NOMO-1 (cell line): ENCODE results near the gene KRT77.
"Not testable (repeated sequence)": the region's sequence is repeated elsewhere in the genome, so short reads cannot be mapped to it uniquely, and the experiment has no call there.

ENCODE experiments used
- DNase-seq, 2 experiments: peaks; one replicate each; lab custom pipeline; 2025; ENCODE audit not compliant: unreplicated experiment in 2 of 2; lab: John Stamatoyannopoulos, UW

KRT77 gene

DNA sequence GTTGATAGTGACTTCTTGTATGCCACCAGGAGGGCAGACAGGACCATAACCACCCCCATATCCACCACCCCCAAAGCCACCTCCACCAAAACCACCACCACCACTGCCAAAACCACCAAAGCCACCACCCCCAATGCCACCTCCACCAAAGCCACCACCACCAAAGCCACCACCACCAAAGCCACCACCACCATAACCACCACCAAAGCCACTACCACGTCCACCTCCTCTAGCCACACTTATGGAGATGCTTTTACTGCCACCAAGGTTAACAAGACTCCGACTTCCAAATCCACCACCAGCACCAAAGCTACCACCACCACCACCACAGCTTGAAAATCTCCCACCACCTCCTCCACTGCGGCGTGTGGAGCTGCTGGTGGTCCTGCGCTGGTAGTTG lies 23.4 kb downstream of the KRT77 start:
- no peak for DNase-seq

DNA sequence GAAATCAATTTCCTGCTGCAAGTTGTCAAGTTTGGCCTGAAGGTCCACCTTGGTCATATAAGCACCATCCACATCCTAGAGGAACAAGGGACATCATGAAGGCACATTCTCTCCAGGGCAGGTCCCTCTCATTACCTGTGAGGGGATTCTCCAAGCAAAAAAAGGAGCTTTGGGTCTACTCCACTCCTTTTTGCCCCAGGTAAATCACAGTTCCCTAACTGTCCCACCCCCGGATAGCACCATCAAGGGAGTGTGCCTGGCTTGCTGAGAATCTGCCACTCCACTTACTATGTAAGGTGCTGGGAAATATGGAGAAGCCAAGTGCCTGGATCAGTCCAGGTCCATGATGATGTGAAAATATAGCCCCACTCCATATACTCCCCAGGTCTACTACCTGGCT lies 25.7 kb downstream of the KRT77 start:
- no peak for DNase-seq

DNA sequence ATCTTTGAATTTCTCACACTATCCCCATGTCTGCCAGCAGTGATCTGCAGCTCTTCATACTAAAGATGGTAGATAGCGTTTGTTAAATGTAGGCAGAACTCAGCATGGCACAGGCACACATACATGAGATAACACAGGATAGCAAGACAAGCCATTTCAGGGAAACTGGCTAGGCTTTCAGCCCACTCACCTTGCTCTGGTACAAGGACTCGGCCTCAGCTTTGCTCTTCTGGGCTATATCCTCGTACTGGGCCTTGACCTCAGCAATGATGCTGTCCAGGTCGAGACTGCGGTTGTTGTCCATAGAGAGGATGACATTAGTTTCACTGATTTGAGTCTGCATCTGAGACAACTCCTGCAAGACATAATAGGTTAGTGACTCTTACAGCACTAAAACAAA lies 26.2 kb downstream of the KRT77 start:
- no peak for DNase-seq

- DNase-seq, result no peak
Measured at GRCh38 chr12:52676163-52676562, 27.2 kb downstream of the KRT77 start.

DNA sequence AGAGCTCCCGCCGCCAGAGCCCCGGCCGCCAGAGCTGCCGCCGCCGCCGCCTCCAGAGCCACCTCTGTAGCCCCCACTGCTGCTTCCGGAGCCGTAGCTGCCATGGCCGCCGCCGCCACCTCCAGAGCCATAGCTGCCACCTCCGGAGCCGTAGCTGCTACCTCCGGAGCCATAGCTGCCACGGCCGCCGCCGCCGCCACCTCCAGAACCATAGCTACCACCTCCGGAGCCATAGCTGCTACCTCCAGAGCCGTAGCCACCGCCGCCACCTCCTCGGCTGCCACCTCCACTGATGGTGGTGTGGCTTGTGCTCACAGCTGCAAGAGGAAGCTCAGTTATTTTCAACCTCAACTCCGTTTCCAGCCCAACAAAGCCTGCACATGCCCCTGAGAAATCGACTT lies 28.0 kb downstream of the KRT77 start:
- DNase-seq, result no peak

DNA sequence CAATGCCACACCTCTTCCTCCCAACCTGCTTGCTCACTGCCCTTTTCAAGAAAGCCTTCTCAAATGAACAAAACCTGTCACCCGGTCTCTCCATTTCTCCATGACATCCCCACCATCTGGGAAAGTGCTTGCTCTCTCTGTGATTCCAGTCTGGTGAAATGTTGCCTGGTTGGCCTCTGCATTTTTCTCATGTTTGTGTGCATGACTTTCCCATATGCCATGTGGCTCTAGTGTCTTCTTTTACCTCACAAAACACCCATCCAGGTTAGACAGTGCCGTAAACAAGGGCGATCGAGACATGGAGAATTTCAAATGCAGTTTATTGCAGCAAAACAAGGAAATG lies 28.9 kb downstream of the KRT77 start:
- no peak for DNase-seq

DNA sequence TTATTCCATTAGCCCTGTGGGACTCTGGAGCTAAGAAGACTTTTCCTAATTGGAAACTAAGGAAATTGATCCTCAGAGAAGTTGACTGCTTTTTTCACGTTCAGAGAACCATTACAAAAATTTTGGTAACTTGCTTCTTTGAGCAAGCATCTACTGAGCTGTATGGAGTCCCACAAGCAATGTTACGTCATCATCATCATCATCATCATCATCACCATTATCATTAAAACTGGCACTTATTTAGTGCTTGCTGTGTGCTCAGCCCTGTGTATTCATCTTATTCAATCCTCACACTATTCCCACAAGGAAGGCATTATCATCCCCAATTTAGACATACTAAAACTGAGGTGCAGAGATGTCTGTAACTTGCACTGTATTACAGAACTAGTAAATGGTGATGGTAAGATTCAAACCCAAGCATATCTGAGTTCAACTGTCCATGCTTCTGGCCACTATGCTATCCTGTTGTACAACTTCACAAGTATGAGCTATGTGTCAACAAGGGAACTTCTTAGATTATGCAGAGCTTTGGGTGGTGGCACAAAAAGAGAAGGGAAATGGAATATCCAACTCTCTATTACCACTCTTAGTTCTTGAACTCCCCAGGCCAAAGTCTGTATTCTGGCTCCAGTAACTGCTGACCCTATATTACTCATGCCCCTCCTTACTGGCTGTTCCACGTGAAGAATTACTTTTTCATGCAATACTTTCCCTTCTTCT lies 29.5 kb downstream of the KRT77 start:
- DNase-seq, result no peak

GRCh38 chr12:52673217-52673616 lies 30.1 kb downstream of the KRT77 start:
- DNase-seq, result no peak

DNA sequence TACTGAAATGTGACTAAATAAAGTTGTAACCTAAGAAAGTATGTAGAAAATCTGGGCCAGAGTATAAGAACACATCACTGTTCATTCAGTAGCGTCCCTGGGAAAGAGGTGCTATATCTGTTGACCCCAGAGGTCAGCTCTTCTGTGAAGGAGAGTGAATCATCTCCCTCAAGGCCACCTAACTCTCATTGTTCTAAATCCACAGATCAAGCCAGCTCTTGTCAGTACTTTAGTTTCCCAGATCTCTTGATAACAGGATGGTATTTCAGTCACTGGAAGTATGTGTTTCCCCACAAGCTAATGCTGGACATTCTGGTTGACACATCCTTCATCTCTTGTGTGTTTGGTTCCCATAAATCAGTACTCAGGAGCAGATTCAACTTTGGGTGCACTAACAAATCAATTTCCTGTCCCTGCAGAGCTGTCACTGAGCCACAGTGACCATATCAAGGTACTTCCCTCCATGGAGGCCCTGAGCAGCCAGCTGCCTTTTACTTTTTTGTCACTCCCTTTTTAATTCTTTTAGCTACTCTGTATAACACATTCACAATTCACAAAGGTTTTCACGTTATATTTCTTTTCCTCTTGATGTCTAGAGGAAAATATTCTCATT lies 30.9 kb downstream of the KRT77 start:
- no peak for DNase-seq

DNA sequence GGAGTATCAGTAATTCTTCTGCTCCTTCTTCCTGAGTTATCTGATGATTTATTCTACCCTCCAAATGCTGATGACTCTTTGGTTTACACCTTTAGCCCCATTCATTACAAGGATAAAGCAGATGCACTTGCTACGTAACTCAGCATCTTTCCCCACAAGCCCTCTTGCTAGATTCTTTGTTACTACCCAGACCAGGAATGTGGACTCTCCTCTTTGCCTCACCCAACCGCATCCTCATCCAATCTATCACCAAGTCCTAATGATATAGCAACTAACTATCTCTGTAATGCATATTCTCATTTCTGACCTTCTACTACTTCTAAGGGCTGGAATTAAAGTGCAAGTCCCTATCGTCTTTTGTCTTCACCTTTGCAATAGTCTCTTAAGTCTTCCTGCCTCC lies 32.4 kb downstream of the KRT77 start:
- DNase-seq, result no peak

- DNase-seq, result no peak
Measured at GRCh38 chr12:52670506-52670905, 32.8 kb downstream of the KRT77 start.

DNA sequence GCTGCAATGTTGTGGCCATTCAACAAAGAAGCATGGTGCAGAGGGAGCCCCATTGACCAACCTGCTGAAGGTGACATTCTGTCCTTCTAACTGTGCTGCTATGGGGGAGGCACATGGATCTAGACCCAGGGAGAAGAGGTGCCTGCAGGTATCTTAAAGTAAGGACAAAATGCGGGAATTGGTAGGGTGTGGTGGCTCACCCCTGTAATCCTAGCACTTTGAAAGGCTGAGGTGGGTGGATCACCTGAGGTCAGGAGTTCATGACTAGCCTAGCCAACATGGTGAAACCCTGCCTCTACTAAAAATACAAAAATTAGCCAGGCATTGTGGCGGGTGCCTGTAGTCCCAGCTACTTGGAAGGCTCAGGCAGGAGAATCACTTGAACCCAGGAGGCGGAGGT lies 33.4 kb downstream of the KRT77 start:
- not testable (repeated sequence) for DNase-seq

GRCh38 chr12:52669426-52669825 lies 33.9 kb downstream of the KRT77 start:
- DNase-seq, result no peak

DNA sequence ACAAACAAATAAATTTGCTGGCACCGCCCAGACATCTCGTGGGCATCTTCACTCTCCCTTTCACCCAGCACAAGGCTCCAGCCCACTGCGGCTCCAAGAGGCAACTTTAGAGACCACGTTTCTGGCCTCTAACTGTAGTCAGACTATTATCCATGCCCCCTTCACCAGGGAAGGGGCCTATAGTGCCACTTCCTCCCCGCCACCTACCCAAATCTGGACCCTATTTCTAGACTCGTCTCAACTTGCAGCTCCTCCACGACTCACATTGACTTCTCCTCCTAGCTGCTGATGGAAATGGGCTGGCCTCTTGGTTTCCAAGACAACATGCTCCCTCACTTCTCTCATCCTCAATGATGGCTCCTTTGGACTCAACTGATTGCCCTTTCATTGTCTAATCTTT lies 35.4 kb downstream of the KRT77 start:
- DNase-seq, result no peak

- DNase-seq, result no peak
Measured at GRCh38 chr12:52667509-52667908, 35.8 kb downstream of the KRT77 start.

- no peak for DNase-seq
Measured at GRCh38 chr12:52666471-52666870, 36.9 kb downstream of the KRT77 start.

DNA sequence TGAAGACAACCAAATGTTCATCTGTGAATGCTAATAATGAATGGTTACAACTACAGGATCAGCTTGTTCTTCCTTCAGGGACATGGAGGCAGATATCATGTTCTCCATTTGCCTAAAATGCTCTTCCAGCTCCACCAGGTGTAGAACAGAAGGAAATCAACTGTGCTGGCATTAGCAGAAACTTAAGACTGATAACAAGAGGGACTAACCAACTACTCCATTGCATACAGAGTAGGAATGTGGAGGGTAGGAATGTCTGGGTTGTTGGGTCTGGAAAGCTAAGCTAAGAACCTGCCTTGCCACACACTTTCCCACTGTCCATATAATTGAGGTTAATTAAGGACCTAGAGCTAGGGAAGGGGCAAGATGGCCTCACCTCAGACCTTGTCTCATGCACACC lies 39.9 kb downstream of the KRT77 start:
- DNase-seq, result no peak

- no peak for DNase-seq
Measured at GRCh38 chr12:52662918-52663229, 40.5 kb downstream of the KRT77 start.

- DNase-seq, result no peak
Measured at GRCh38 chr12:52662093-52662917, 41.0 kb downstream of the KRT77 start.

- no peak for DNase-seq
Measured at GRCh38 chr12:52661668-52662067, 41.7 kb downstream of the KRT77 start.

DNA sequence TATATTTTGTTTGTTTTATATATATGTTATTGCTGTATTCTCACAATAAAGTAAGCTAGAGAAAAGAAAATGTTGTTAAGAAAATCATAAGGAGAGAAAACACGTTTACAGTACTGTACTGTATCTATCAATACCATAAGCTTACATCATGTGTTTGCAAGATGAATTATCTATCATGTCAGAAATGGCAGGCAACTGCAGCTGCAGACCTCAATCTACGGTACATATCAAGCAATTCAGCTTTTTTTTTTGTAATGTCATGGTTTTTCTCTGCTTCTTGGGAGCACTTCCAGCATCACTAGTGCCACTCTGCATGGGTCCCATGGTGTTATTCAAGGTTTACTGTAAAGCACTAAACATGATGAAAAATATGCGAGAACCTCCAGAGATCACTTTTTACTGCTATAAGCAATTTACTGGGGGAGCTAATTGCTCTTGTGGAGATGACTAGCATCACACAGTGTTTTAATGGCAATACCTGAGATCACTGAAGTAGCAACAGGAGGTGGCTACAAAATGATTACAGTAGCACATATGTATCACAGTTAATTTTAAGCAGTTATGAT lies 42.3 kb downstream of the KRT77 start:
- no peak for DNase-seq

GRCh38 chr12:52659951-52660350 lies 43.4 kb downstream of the KRT77 start:
- DNase-seq, result no peak
